Heart left ventricle (tissue), 13 donors: ENCODE data around the gene TRAPPC14.

Source experiments
- CTCF ChIP-seq, 12 donors: fragments of 200-600 bp; sonication (generic) in 4 of 12; IDR thresholded peaks; one replicate each; pipeline versions ENCODE4 v1.5.0 to v1.8.0; 2018 to 2022; ENCODE audit warnings: antibody characterized with exemption in 12 of 12, mild to moderate bottlenecking in 5 of 12
- POLR2A ChIP-seq, 2 donors: fragments of 450-650 bp; IDR thresholded peaks; one replicate each; pipeline ENCODE4 v1.6.1; 2017; ENCODE audit warnings: antibody characterized with exemption in 2 of 2, mild to moderate bottlenecking in 2 of 2, moderate library complexity in 2 of 2
- donor health status: ischemic (EF 13 %, LVEDD 7.1; RV severe dilation, severe dysfunction).
- donor health status: DM: no; HTN: yes; CAD: no.
- donor health status: DM: no; HTN: no; CAD: no.
- donor health status: ischemic (EF 25% LVEDD 6.9; RV normal size, moderate dysfunction).
- donor health status: ischemic (EF 25% LVEDD 5.7; RV mildly dilated, moderate dysfunction).
- donor health status: ischemic (EF 35%, LVEDD 5.7; RV mildly dilated, moderate dysfunction).
- donor health status: nonischemic (EF 11% LVEDD 7.7; RV severe dilation, severe dysfunction).
- donor health status: DM: yes; HTN: yes; CAD: no.
- donor health status: PGD.
- donor health status: ischemic (EF 29% LVEDD 5.4; RV normal size, mild dysfunction).
- donor health status: nonischemic (EF 23%, LVEDD 6.1; RV moderate dilation, normal function).

DNA sequence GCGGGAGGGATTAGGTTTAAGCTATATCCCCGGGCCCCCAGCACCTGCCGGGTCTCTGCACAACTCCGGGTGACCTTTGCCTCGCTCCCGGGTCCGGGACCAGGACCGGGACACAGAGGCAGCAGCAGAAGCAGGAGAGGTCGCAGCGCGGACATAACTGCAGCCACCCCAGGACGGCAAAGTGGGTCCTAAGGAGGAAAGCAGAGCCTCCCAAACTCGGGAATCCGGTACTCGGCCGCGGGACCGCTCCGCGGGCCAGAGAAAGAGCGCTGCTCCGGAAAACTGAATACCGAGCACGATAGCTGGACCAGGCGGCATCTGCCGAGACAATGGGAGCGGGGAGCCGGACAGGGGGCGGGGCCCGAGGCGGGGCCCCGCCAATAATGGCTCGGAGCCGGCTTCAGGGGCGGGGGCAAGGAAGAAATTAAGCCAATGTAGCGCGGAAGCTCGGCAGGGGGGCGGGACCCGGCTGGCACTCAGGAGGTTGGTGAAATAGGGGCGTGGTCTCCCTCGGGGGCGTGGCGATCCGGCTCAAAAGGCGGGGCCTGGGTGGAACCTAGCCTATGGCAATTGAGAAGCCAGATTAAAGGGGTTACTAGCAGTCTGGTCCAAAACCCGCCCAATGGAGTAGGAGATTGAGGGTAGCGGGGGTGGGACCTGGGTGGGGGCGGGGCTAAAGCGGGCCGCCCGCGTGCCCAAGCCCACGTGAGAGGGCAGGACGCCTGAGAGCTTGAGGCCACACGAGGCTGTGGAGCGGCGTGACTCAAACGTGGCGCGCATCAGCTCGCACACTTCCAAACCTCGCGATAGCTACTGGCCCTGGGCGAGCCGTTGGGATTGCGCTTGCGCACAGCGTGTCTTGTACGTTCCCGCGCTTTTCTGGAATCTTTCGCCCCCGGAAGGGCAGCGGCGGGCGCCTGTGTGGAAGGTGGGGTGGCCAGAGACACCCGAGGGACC is 18.8 kb upstream of the TRAPPC14 start, which contains the start of the genes GPC2 and STAG3:
- TF ChIP-seq CTCF (IDR thresholded peaks at IDR 0.05) (no peak), POLR2A (IDR thresholded peaks at IDR 0.05) (peak in 1 of 2 donors; percentile 42)
